Measurements from ENCODE around the gene PSMD9.
"Not testable (repeated sequence)": the region's sequence is repeated elsewhere in the genome, so short reads cannot be mapped to it uniquely, and the experiment has no call there.

- TF ChIP-seq CTCF, POLR2A (IDR thresholded peaks at IDR 0.05): not testable (repeated sequence)
Measured at GRCh38 chr12:121869229-121869628, 19.4 kb upstream of the PSMD9 start.

Measured in ovary (tissue), 3 donors.